ENCODE data around the gene CNGA4. TPM values are rescaled to one million over a fixed set of nuclear protein-coding genes. Genes with fewer than 3 reads are reported as not detected.

CNGA4 gene
- total RNA-seq, 4 donors from 2014 or later: 0.14 TPM; not detected in 3

- Histone ChIP-seq H3K4me1 (peaks cover 0 to 12% (median 2%) of the 10 kb centered on the region in 4 donors), H3K4me3 (no peak overlapping the region), H3K27me3 (no peaks in the 10 kb centered on the region), H3K9me3 (no peaks in the 10 kb centered on the region), H3K27ac (no peak overlapping the region), H3K36me3 (peaks cover 0 to 80% (median 39%) of the 10 kb centered on the region in 4 donors)
- no peak for TF ChIP-seq POLR2A (IDR thresholded peaks at IDR 0.05)
- in situ Hi-C loops (cut with MboI; ENCODE audit: low pct_ligation_motif_present in 1 of 4, low pct_unique_long_range_greater_than_20kb in 1 of 4, low sequenced_read_pairs in 3 of 4) (no loop called here), intact Hi-C loops (cut with DNase I; ENCODE audit: low total_unique reads) (no loop called here)
- WGBS, 2 donors (ENCODE audit: low coverage in 1 of 2): 92 to 97% methylated on average over 6 to 19 of the region's 19 CpGs
- DNase-seq: no peak
These were observed 21.2 kb upstream of the CNGA4 start for GRCh38 chr11:6217722-6218121.

- no peak for TF ChIP-seq POLR2A (IDR thresholded peaks at IDR 0.05)
- TF ChIP-seq EP300 (IDR thresholded peaks at IDR 0.05; ENCODE audit: low read depth): no peak
- TF ChIP-seq POLR2AphosphoS5 (IDR thresholded peaks at IDR 0.05): no peak
- no peak for TF ChIP-seq CTCF (IDR thresholded peaks at IDR 0.05)
- peak; percentile 36 for DNase-seq
- H3K27ac ChIP-seq: peak overlapping the region in 3 of 4 donors; percentile 30 to 59 (median 54)
- in situ Hi-C loops (cut with MboI; ENCODE audit: low pct_ligation_motif_present in 1 of 4, low pct_unique_long_range_greater_than_20kb in 1 of 4, low sequenced_read_pairs in 3 of 4) (no loop called here), intact Hi-C loops (cut with DNase I; ENCODE audit: low total_unique reads) (no loop called here)
- no peak overlapping the region for H3K4me3 ChIP-seq
- H3K4me1 ChIP-seq: peaks cover 0 to 12% (median 2%) of the 10 kb centered on the region in 4 donors
- H3K36me3 ChIP-seq: peaks cover 0 to 93% (median 39%) of the 10 kb centered on the region in 4 donors
- 33 to 35% methylated on average over 2 of the region's 2 CpGs for WGBS, 2 donors (ENCODE audit: low coverage in 1 of 2)
- no peaks in the 10 kb centered on the region for H3K9me3 ChIP-seq
- H3K27me3 ChIP-seq: no peaks in the 10 kb centered on the region
These were observed 19.5 kb upstream of the CNGA4 start for GRCh38 chr11:6219359-6219758.

GRCh38 chr11:6223854-6224253 lies 15.0 kb upstream of the CNGA4 start:
- intact Hi-C loops (cut with DNase I; ENCODE audit: low total_unique reads): no loop called here
- no peak for TF ChIP-seq POLR2AphosphoS5 (IDR thresholded peaks at IDR 0.05)
- TF ChIP-seq EP300 (IDR thresholded peaks at IDR 0.05; ENCODE audit: low read depth): no peak
- TF ChIP-seq POLR2A (IDR thresholded peaks at IDR 0.05): no peak
- TF ChIP-seq CTCF (IDR thresholded peaks at IDR 0.05): no peak
- no peaks in the 10 kb centered on the region for H3K27me3 ChIP-seq
- no peaks in the 10 kb centered on the region for H3K9me3 ChIP-seq
- H3K27ac ChIP-seq: no peak overlapping the region
- H3K4me1 ChIP-seq: peaks cover 6 to 53% (median 20%) of the 10 kb centered on the region in 4 donors
- WGBS, 2 donors (ENCODE audit: low coverage in 1 of 2): 96 to 97% methylated on average over 13 to 17 of the region's 17 CpGs
- H3K36me3 ChIP-seq: peaks cover 0 to 53% (median 21%) of the 10 kb centered on the region in 4 donors
- no peak overlapping the region for H3K4me3 ChIP-seq
- DNase-seq: no peak
- in situ Hi-C loops (cut with MboI; ENCODE audit: low pct_ligation_motif_present in 1 of 4, low pct_unique_long_range_greater_than_20kb in 1 of 4, low sequenced_read_pairs in 3 of 4): no loop called here

- peaks cover 0 to 47% (median 19%) of the 10 kb centered on the region in 4 donors for H3K36me3 ChIP-seq
- intact Hi-C loops (cut with DNase I; ENCODE audit: low total_unique reads): no loop called here
- WGBS, 2 donors (ENCODE audit: low coverage in 1 of 2): 95% methylated on average over 3 of the region's 3 CpGs; no CpG with 5 or more reads in 1 of the 2 donors
These were observed 14.5 kb upstream of the CNGA4 start for GRCh38 chr11:6224421-6224820.

More at GRCh38 chr11:6224421-6224820, 14.5 kb upstream of the CNGA4 start:
- H3K4me1 ChIP-seq: peaks cover 6 to 52% (median 21%) of the 10 kb centered on the region in 4 donors
- in situ Hi-C loops (cut with MboI; ENCODE audit: low pct_ligation_motif_present in 1 of 4, low pct_unique_long_range_greater_than_20kb in 1 of 4, low sequenced_read_pairs in 3 of 4): no loop called here
- H3K4me3 ChIP-seq: no peak overlapping the region
- no peak for TF ChIP-seq POLR2A (IDR thresholded peaks at IDR 0.05)
- TF ChIP-seq POLR2AphosphoS5 (IDR thresholded peaks at IDR 0.05): no peak
- no peak for TF ChIP-seq EP300 (IDR thresholded peaks at IDR 0.05; ENCODE audit: low read depth)
- TF ChIP-seq CTCF (IDR thresholded peaks at IDR 0.05): no peak
- H3K9me3 ChIP-seq: no peaks in the 10 kb centered on the region
- H3K27ac ChIP-seq: no peak overlapping the region
- no peak for DNase-seq
- no peaks in the 10 kb centered on the region for H3K27me3 ChIP-seq

All from transverse colon (tissue), 4 donors.